Small intestine (tissue), 16 donors: ENCODE data around the gene RBBP4. TPM values are rescaled to one million over a fixed set of nuclear protein-coding genes. Genes with fewer than 3 reads are reported as not detected.

Experiments
- DNase-seq, 2 donors: peaks; one replicate each; pipeline versions ENCODE4 v3.0.0 to v3.0.0-alpha.2; 2013
- FAIRE-seq: peaks from 2 replicates; lab custom pipeline; 2012; peaks lifted over from hg19 to GRCh38; lab: Jason Lieb, UNC
- H3K27ac ChIP-seq, 3 donors: one replicate each; pipeline ENCODE4 v1.5.1; 2013; ENCODE audit warnings: low read length in 2 of 3, mild to moderate bottlenecking in 2 of 3, control low read depth in 1 of 3, inconsistent platforms in 1 of 3, low read depth in 1 of 3, moderate library complexity in 1 of 3
- H3K27me3 ChIP-seq, 3 donors: one replicate each; pipeline ENCODE4 v1.6.1; 2013; ENCODE audit warnings: low read length in 3 of 3, inconsistent platforms in 1 of 3; ENCODE audit not compliant: control insufficient read depth in 3 of 3, insufficient read depth in 3 of 3
- H3K36me3 ChIP-seq, 3 donors: one replicate each; pipeline ENCODE4 v1.6.1; 2013; ENCODE audit warnings: low read length in 3 of 3, inconsistent platforms in 1 of 3, low read depth in 1 of 3, mild to moderate bottlenecking in 1 of 3, moderate library complexity in 1 of 3; ENCODE audit not compliant: control insufficient read depth in 3 of 3, insufficient read depth in 2 of 3
- H3K4me1 ChIP-seq, 3 donors: one replicate each; pipeline ENCODE4 v1.6.1; 2013; ENCODE audit warnings: low read length in 2 of 3, inconsistent platforms in 1 of 3, low read depth in 1 of 3, mild to moderate bottlenecking in 1 of 3, moderate library complexity in 1 of 3; ENCODE audit not compliant: control insufficient read depth in 3 of 3, insufficient read depth in 2 of 3
- H3K4me3 ChIP-seq, 3 donors: one replicate each; pipeline ENCODE4 v1.5.1; 2013; ENCODE audit warnings: low read length in 3 of 3, control low read depth in 1 of 3, inconsistent platforms in 1 of 3, low read depth in 1 of 3, mild to moderate bottlenecking in 1 of 3, moderate library complexity in 1 of 3
- H3K9me3 ChIP-seq, 2 donors: one replicate each; pipeline ENCODE4 v1.6.1; 2013; ENCODE audit warnings: low read depth in 1 of 2, low read length in 1 of 2; ENCODE audit not compliant: control insufficient read depth in 2 of 2, insufficient read depth in 1 of 2
- WGBS, 3 donors: extraction: QIAGEN DNeasy Blood & Tissue Kit; methylation state at CpG; one replicate each; pipeline ENCODE4 v1.1.7; 2013; 5-methylcytosine and 5-hydroxymethylcytosine counted together
- long read RNA-seq, 10 donors: transcript quantifications; one replicate each; lab custom pipeline, GENCODE V29; 2026
- polyA plus RNA-seq, 4 donors: library from polyadenylated mRNA; stranded (reverse) in 3 of 4; unstranded in 1 of 4; fragments of 200-250 nt in 3 of 4; fragments of 120-200 nt in 1 of 4; gene quantifications; one replicate each; pipeline versions ENCODE4 v1.2.1 to v1.2.3, GENCODE V29; 2013
- donor health status: healthy with polysubstance abuse.
- donor health status: control.
- donor health status: control.
- donor health status: Bipolar disorder and iron deficiency.
- donor health status: healthy.

The RBBP4 gene
- 100 to 1,000 TPM in 1 of 4 donors, 10 to 100 TPM in 3; 38.7 to 160 (median 60.0) TPM for polyA plus RNA-seq
- long read RNA-seq, donor 1: 0 reads
- long read RNA-seq, donor 2, full-length matches to known transcripts: 22 of 22 reads
- long read RNA-seq, donor 2, partial matches to known transcripts: 0 of 22 reads
- long read RNA-seq, donor 2, other reads (novel, unspliced or antisense): 0 of 22 reads
- long read RNA-seq, donor 3, full-length matches to known transcripts: 31 of 31 reads
- long read RNA-seq, donor 3, partial matches to known transcripts: 0 of 31 reads
- long read RNA-seq, donor 3, other reads (novel, unspliced or antisense): 0 of 31 reads
- long read RNA-seq, donor 4, full-length matches to known transcripts: 2 of 2 reads
- long read RNA-seq, donor 4, partial matches to known transcripts: 0 of 2 reads
- long read RNA-seq, donor 4, other reads (novel, unspliced or antisense): 0 of 2 reads
- long read RNA-seq, donor 5, full-length matches to known transcripts: 7 of 18 reads
- long read RNA-seq, donor 5, partial matches to known transcripts: 11 of 18 reads
- long read RNA-seq, donor 5, other reads (novel, unspliced or antisense): 0 of 18 reads
- long read RNA-seq, donor 6, full-length matches to known transcripts: 20 of 20 reads
- long read RNA-seq, donor 6, partial matches to known transcripts: 0 of 20 reads
- long read RNA-seq, donor 6, other reads (novel, unspliced or antisense): 0 of 20 reads
- long read RNA-seq, donor 7: 0 reads
- long read RNA-seq, donor 8, full-length matches to known transcripts: 5 of 5 reads
- long read RNA-seq, donor 8, partial matches to known transcripts: 0 of 5 reads
- long read RNA-seq, donor 8, other reads (novel, unspliced or antisense): 0 of 5 reads
- long read RNA-seq, donor 9, full-length matches to known transcripts: 7 of 7 reads
- long read RNA-seq, donor 9, partial matches to known transcripts: 0 of 7 reads
- long read RNA-seq, donor 9, other reads (novel, unspliced or antisense): 0 of 7 reads
- long read RNA-seq, donor 10, full-length matches to known transcripts: 38 of 51 reads
- long read RNA-seq, donor 10, partial matches to known transcripts: 13 of 51 reads
- long read RNA-seq, donor 10, other reads (novel, unspliced or antisense): 0 of 51 reads

DNA sequence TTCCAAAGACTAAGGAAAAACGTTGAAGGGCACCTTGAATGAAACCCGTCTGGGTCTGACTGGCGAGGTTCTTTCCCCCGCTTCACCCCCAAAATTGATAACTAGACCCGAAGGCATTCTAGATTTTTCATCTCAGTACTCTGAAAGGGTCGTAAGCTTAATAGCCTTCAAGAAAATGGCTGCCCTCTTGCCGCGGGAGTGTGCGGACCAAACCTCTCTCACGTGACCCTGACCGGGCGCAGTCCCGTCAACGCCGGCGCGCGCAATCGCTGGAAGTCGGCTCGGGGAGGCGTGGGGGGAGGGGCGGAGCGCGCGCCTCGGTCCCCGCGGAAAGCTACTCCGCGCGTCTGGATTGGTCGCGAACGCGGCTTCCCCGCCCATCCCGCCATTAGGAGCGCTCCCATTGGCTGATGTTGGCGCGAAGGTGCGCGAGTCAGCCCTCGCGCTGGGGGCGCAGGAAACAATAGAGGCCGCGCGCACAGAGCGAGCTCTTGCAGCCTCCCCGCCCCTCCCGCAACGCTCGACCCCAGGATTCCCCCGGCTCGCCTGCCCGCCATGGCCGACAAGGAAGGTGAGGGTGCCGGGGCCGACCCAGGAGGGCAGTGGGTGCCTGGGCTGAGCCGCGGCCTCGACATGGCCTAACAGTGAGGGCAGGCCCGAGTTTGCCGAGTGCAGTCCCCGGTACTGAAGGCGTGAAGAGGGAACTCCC is at the start of gene RBBP4:
Gene RBBP4 (plus strand): TSS at position 457 of the 709 bp plus-strand sequence. CDS start 99 bp downstream, at position 556.
- Histone ChIP-seq H3K4me1 (peaks cover 2 to 7% (median 6%) of the 10 kb centered on the region in 3 donors), H3K9me3 (no peaks in the 10 kb centered on the region), H3K27me3 (no peaks in the 10 kb centered on the region), H3K27ac (peak within 1 kb of the TSS; percentile 98 to 100 (median 99)), H3K4me3 (peak within 1 kb of the TSS; percentile 58 to 85 (median 80)), H3K36me3 (peaks cover 3 to 27% (median 5%) of the 10 kb centered on the region in 3 donors)
- FAIRE-seq (no peak), DNase-seq (peak; percentile 98 to 99)
- WGBS, 3 donors: 0% methylated on average over 60 to 67 of the region's 67 CpGs

DNA sequence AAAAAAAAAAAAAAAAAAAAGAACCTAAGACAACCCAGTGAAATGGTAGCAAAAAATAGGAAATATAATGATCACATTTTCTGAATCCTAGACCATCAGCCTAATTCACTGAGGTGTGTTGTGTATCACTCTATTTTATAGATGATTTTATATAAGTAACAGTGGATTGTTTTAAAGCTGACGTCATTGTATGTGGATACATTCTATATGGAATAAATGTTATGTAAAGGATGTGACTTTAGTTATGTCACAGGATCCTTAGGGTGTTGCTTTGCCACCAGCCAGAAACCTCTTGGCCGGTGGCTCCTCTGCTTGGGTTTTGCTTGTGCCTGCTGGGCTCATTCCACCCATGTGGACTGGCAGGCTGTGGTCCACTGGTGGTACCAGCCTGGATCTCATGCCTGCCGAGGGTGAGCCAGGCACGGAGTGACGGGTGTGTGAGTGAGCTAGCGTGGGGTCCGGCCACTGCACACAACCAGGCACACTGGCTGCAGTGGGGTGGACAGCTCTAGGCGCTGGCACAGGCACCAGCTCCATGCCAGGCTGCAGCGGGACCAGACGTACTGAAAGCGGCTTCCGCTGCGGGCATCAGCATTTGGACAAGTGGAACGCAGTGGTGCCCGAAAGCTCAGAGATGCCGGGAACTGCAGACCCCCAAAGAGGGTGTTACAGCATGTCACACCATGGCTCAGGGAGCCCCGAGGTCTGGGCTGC is 45.1 kb upstream of the RBBP4 start:
- Histone ChIP-seq H3K36me3 (peaks cover 0 to 17% (median 0%) of the 10 kb centered on the region in 3 donors), H3K4me3 (no peak overlapping the region), H3K27ac (no peak overlapping the region), H3K27me3 (no peaks in the 10 kb centered on the region), H3K4me1 (no peaks in the 10 kb centered on the region), H3K9me3 (no peaks in the 10 kb centered on the region)
- no peak for DNase-seq
- 92 to 96% (median 95%) methylated on average over 17 of the region's 17 CpGs for WGBS, 3 donors
- no peak for FAIRE-seq

DNA sequence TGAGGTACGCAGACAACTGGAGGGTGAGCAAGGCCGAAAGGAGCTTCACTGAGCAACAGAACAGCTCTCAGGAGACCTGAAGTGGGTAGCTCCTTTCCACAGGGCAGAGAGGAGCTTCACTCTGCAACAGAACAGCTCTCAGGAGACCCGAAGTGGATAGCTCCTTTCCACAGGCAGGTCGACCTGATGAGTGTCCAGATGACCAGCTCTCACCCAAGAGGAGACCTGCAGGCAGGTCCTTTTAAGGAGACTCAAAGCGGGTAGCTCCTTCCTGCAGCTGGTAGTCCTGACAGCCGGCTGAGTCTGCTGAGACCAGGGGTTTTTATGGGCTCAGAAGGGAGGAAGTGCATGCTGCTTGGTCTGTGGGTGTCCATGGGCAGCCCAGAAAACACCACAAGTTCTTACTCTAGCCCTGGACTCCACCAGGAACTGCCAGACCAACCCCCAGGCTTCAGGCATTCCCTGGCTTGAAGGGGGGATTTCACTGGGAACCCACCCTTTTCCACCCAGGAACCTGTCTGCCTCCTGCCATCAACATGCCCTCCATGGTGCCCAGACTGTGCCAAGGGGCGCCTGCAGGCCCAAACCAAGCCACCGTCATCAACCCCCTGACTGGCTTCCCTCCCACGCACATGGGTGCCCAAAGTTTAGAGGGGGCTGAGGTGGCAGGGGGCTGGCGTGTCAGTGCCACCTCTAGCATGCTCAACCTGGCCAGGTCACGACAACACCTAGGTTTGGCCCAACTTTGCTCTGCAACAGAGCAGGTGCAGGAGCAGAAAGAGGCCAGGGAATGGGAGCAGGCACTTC is 44.2 kb upstream of the RBBP4 start:
- Histone ChIP-seq H3K4me3 (no peak overlapping the region), H3K27ac (no peak overlapping the region), H3K36me3 (peaks cover 0 to 17% (median 0%) of the 10 kb centered on the region in 3 donors), H3K9me3 (no peaks in the 10 kb centered on the region), H3K4me1 (peaks cover 0 to 2% (median 0%) of the 10 kb centered on the region in 3 donors), H3K27me3 (no peaks in the 10 kb centered on the region)
- WGBS, 3 donors: 82 to 92% (median 87%) methylated on average over 11 of the region's 11 CpGs
- DNase-seq (no peak), FAIRE-seq (no peak)

DNA sequence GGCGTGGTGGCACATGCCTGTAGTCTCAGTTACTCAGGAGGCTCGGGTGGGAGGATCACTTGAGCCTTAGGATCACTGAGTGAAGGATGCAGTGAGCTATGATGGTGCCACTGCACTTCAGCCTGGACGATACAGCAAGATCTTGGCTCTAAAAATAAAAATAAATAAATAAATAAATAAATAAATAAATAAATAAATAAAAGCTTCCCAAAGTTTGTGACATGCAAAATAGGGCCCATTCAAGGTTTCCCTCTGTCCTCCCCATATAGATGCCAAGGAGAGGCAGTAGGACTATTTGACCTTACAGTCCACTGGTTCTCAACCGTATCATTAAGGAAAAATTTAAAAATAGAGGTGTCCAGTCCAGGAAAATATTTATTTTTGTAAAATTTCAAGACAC is 41.8 kb upstream of the RBBP4 start:
- peaks cover 0 to 4% (median 3%) of the 10 kb centered on the region in 3 donors for H3K4me1 ChIP-seq
- DNase-seq (no peak), FAIRE-seq (no peak)
- peaks cover 0 to 17% (median 0%) of the 10 kb centered on the region in 3 donors for H3K36me3 ChIP-seq
- no peak overlapping the region for H3K27ac ChIP-seq
- H3K4me3 ChIP-seq: no peak overlapping the region
- 88 to 94% (median 90%) methylated on average over 4 of the region's 4 CpGs for WGBS, 3 donors
- H3K27me3 ChIP-seq: no peaks in the 10 kb centered on the region
- no peaks in the 10 kb centered on the region for H3K9me3 ChIP-seq

DNA sequence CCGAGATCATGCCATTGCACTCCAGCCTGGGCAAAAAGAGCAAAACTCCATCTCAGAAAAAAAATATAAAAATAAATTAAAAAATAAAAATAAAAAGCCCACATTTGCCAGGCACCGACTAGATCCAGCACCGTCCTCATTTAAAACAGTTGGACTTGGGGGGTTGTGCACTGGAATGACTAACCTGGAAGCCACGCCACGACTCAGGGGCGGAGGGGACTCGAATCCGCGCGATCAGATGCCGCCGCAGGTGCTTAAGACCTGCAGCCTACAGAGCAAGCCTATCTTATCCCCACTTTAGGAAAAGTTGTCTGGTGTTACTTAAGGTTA is 39.2 kb upstream of the RBBP4 start:
- Histone ChIP-seq H3K27me3 (no peaks in the 10 kb centered on the region), H3K27ac (no peak overlapping the region), H3K36me3 (peaks cover 0 to 6% (median 0%) of the 10 kb centered on the region in 3 donors), H3K4me1 (peaks cover 0 to 4% (median 3%) of the 10 kb centered on the region in 3 donors), H3K4me3 (peak overlapping the region; percentile 29 to 49 (median 43)), H3K9me3 (no peaks in the 10 kb centered on the region)
- no peak for FAIRE-seq
- 5 to 13% (median 12%) methylated on average over 12 of the region's 12 CpGs for WGBS, 3 donors
- no peak for DNase-seq

DNA sequence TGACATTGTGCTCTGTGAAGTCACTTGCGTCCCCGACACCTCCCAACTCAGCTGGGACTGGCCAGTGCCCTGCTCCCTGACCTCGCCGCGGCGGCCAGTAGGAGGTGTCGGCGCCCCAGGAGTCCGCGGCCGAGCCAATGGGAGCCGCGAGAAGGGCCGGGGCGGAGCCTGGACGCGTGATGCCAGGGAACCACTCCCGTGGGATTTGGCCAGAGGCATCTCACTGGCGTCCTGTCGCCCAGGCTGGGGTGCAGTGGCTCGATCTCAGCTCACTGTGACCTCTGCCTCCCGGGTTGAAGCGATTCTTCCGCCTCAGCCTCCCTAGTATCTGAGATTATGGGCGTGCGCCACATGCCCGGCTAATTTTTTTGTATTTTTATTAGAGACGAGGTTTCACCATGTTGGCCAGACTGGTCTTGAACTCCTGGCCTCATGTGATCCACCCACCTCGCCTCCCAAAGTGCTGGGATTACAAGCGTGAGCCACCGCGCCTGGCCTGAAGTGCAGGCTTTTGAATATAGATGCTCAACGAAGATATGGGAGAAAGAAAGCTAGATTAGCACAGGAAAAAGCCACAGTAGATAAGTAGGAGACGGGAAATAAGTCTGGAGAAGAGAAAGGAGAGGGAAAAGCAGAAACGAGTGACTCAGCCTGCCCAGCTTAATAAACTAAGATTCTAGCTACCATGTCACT is 38.7 kb upstream of the RBBP4 start:
- H3K27ac ChIP-seq: peak overlapping the region in 1 of 3 donors; percentile 32
- peaks cover 0 to 2% (median 0%) of the 10 kb centered on the region in 3 donors for H3K36me3 ChIP-seq
- WGBS, 3 donors: 1 to 9% (median 7%) methylated on average over 32 to 35 of the region's 35 CpGs
- H3K4me1 ChIP-seq: peaks cover 0 to 4% (median 3%) of the 10 kb centered on the region in 3 donors
- FAIRE-seq (no peak), DNase-seq (peak; percentile 83 to 90)
- no peaks in the 10 kb centered on the region for H3K9me3 ChIP-seq
- H3K27me3 ChIP-seq: no peaks in the 10 kb centered on the region
- peak overlapping the region; percentile 29 to 49 (median 43) for H3K4me3 ChIP-seq
